NCI-H526 (cell line): Measurements from ENCODE around the gene CXorf38.

Experiments
- DNase-seq, 2 experiments: peaks; one replicate each; lab custom pipeline; 2025; lab: John Stamatoyannopoulos, UW

Gene CXorf38, protein sequence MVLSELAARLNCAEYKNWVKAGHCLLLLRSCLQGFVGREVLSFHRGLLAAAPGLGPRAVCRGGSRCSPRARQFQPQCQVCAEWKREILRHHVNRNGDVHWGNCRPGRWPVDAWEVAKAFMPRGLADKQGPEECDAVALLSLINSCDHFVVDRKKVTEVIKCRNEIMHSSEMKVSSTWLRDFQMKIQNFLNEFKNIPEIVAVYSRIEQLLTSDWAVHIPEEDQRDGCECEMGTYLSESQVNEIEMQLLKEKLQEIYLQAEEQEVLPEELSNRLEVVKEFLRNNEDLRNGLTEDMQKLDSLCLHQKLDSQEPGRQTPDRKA

DNA sequence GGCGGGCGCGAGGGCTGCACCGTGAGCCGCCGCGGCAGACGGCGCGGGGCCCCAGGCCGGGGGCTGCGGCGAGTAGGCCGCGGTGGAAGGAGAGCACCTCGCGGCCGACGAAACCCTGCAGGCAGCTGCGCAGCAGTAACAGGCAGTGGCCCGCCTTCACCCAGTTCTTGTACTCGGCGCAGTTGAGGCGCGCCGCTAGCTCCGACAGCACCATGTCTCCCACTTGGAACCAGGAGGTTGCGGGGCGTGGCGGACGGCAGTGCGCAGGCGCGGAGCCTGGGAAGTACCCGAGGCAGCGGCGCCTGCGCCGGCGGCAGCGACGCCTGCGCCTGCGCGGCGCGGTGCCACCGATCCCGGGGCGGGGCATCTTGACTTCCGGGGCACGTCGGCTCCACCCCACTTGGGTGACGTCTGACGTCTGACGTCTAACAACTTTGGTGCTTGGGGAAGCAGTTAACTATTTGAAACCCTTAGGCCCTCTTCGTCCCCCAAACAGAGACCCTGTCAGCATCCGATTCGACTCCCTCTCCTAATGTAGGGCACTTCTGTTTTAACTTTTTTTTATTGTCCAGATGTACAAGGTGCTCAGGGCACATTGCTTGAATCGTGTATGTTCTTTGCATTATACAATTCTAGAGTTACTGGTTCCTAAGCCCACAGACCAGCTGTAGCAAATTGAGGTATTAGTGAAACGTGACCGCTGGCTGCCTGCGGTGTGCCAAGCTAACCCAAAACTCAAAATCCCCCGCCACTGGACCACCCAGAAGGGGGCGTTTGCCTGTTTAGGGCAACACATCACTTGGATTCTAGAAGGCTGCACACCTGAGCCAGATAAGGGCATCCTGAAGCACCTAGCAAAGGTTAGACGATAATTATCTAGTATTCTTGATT is at the start of gene CXorf38:
Gene CXorf38, minus strand, starts transcription at position 255 of the 891 bp plus-strand sequence. Its CDS starts 41 bp downstream, at position 214.
- peak; percentile 76 to 97 for DNase-seq

DNA sequence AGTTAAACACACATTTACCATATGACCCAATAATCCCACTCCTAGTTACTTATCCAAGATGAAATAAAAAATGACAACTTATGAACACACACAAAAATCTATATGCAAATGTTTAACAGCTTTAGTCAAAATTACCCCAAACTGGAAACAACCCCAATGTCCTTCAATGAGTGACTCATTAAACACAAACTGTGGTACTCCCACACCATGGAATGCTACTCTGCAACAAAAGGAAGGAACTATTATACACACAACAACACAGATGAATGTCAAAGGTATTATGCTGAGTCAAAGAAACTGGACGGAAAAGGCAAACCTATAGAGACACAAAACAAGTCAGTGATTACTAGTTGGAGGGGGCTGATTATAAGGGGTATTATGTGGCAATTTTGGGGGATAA is 47.4 kb upstream of the CXorf38 start:
- DNase-seq: no peak

GRCh38 chrX:40688929-40689328 is 41.6 kb upstream of the CXorf38 start:
- no peak for DNase-seq

GRCh38 chrX:40687169-40687568 is 39.8 kb upstream of the CXorf38 start:
- no peak for DNase-seq

- DNase-seq: no peak
Observed at GRCh38 chrX:40685362-40685918, 38.1 kb upstream of the CXorf38 start.

DNA sequence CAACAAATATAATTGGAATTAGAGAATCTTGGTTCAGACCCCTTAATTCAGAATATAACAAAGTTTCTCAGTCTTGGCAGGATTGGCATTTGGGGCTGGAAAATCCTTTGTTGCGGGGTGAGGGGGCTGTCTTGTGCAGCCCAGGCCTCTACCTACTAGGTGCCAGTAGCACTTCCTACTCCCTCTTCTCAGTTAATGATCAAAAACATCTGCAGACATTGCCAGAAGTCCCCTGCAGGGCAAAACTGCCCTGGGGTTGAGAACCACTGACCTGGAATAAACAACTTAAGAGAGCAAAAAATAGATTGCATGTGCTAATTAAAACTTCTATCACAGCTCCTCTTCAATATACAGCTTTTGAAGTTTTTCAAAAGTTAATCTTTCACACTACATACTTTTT is 36.7 kb upstream of the CXorf38 start:
- no peak for DNase-seq

DNA sequence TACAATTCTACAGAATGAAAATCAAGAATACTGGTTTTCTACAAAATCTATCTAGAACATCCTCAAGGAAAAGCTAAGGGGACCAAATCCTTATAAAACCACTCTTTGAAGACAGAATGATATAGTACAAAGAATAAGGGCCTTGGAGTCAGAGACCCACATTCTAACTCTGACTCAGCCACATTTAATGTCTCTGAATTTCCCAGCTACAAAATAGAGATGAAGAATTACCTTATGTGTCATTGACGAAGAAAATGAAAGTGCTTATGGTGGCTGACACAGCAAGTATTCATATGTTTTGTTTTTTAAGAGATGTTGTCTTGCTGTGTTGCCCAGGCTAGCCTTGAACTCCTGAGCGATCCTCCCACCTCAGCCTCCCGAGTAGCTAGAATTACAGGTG is 35.9 kb upstream of the CXorf38 start:
- DNase-seq: no peak

GRCh38 chrX:40671126-40671525 is 23.8 kb upstream of the CXorf38 start:
- DNase-seq: no peak

- DNase-seq: peak in 1 of 2 experiments; percentile 12
Observed at GRCh38 chrX:40663880-40664630, 16.7 kb upstream of the CXorf38 start.

- no peak for DNase-seq
Observed at GRCh38 chrX:40663078-40663740, 15.8 kb upstream of the CXorf38 start.

DNA sequence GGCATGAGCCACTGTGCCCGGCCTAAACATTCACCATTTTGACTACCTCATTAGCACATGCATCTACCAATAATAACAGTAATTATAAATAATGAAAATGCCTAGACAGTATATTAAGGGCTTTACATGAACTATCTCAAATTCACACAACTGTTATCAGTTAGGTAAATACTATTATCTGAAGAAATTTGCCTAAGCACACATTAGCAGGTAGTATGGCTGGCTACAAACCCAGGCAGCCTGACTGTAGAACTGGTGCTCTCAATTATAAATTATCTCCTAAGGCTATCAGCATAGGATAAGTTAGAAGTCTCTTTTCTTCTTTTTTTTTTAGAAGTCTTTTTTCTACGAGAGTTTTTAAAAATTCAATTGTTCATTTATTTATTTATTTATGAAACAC is 14.1 kb upstream of the CXorf38 start:
- peak; percentile 35 to 58 for DNase-seq

DNA sequence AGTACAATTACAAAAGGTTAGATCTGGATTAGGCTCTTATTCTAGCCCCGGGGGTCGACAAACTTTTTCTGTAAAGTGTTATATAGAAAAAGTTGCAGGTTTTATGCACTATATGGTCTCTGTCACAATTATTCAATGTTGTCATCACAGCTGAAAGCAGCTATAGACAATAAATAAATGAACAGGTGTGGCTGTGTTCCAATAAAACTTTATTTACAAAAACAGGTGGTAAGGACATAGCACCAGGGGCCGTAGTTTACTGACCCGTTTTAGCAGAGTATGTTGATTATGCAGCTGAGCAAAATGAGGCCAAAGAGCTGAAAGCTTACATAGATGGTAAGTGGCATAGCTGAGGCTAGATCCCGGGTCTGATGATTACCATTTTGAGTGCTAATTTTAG is 13.0 kb upstream of the CXorf38 start:
- DNase-seq: no peak

DNA sequence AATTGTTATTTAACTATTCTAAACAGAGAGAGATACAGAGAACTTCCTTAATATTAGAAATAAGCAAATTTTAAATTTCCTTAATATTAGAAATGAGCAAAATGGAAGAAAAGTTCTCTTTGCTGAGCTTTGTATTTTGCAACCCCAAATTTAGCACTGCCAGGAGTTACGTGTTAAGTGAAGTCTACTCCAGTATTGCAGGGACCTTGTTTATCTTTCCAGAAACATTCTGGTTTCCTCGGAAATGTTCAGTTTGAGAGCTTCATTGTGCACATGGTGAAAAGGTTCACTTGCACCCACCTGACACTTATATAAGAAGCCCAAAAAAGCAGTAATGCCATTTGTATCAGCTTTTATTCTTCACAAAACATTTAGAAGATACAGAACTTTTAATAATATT is 6.2 kb upstream of the CXorf38 start:
- no peak for DNase-seq

DNA sequence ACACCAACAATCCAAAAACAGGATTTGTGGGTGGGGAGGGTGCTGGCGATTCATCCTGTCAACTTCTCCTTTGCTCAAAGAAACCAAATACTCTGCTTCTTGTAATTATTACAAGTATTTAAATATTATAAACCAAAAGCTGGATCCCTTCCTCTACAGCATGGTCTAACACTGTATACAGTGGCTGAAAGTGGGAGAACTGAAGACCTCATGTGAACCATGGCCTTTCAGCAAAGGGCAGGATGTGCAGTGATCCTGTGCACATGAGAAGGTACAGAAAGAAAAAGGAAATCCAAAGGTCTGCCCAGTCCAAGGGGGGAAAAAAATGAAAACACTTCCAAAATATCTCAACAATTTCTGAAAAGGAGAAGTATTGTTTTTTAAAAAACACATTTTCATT is 5.3 kb upstream of the CXorf38 start:
- DNase-seq: no peak

- peak; percentile 56 to 70 for DNase-seq
Observed at GRCh38 chrX:40651620-40652223, 4.4 kb upstream of the CXorf38 start.

GRCh38 chrX:40646489-40647306 is 663 bp downstream of the CXorf38 start:
- peak in 1 of 2 experiments; percentile 66 for DNase-seq

GRCh38 chrX:40644821-40645358 is 2.5 kb downstream of the CXorf38 start:
- DNase-seq: peak in 1 of 2 experiments; percentile 3

DNA sequence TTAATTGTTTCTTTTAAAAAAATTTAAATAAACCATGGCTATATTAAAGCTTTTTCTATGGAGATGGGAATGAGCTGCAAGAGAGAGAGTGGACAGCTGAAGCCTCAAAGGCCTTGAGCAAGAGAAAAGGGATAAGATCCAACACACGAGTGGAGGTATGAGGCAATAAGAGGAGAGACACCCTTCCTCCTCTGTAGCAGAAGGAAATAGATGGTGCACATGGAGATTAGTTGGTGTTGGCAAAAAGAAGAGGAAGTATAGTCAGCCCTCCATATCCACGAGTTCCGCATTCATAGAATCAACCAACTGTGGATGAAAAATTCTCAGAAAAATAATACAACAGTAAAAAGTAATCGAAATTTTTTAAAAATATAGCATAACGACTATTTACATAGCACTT is 3.2 kb downstream of the CXorf38 start:
- no peak for DNase-seq

- DNase-seq: no peak
Observed at GRCh38 chrX:40637687-40638086, 9.7 kb downstream of the CXorf38 start.

DNA sequence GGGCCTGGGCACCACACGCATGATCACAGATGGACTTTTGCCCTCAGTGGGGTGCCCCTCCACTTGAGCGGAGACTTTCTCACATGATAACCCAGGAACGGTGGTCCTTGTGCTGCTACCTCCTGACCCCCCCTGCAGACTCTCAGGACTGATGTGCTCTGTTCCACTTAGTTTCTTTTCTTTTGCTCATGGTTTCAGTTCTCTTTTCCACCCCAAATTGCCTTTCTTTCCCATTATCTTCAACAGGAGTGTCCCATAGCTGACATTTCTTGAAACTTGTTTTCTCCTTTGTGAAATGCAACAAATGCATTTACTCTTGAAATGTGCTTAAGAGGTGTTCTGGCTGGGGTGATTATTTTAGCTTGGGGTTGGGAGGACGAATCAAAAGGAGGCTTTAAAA is 15.2 kb downstream of the CXorf38 start:
- DNase-seq: no peak
